HepG2 (cell line): ENCODE measurements around the gene SUPT6H. TPM values are rescaled to one million over a fixed set of nuclear protein-coding genes. Genes with fewer than 3 reads are reported as not detected.

Experiments used
- AKAP8 ChIP-seq: sonication (generic); formaldehyde crosslinking; IDR thresholded peaks from 2 replicates; pipeline ENCODE4 v1.5.1; 2020; ENCODE audit warnings: mild to moderate bottlenecking, missing genetic modification reagents
- ATF7-NPFF ChIP-seq: sonication (generic); formaldehyde crosslinking; IDR thresholded peaks from 2 replicates; pipeline ENCODE4 v1.8.1; 2023; ENCODE audit warnings: mild to moderate bottlenecking, low read depth, missing genetic modification reagents, moderate library complexity
- CBFB ChIP-seq: sonication (generic); formaldehyde crosslinking; IDR thresholded peaks from 2 replicates; pipeline ENCODE4 v1.4.0; 2020; ENCODE audit warnings: missing genetic modification reagents
- HOXA7 ChIP-seq: sonication (generic); formaldehyde crosslinking; IDR thresholded peaks from 2 replicates; pipeline ENCODE4 v1.8.1; 2022; ENCODE audit warnings: mild to moderate bottlenecking, missing genetic modification reagents, moderate library complexity
- KLF6 ChIP-seq: IDR thresholded peaks from 2 replicates; pipeline ENCODE4 v1.8.0; 2016; ENCODE audit warnings: missing biosample characterization, missing genetic modification reagents
- MLXIP ChIP-seq: sonication (generic); formaldehyde crosslinking; IDR thresholded peaks from 2 replicates; pipeline ENCODE4 v1.9.0; 2021; ENCODE audit warnings: missing genetic modification reagents, borderline replicate concordance
- NCOR1 ChIP-seq: fragments of 200-600 bp; sonication (generic); IDR thresholded peaks from 2 replicates; pipeline ENCODE4 v1.7.0; 2017; ENCODE audit warnings: antibody characterized with exemption, low read length, borderline replicate concordance
- PITX1 ChIP-seq: sonication (generic); formaldehyde crosslinking; IDR thresholded peaks from 2 replicates; pipeline ENCODE4 v1.5.1; 2020; ENCODE audit warnings: mild to moderate bottlenecking, missing genetic modification reagents
- REST ChIP-seq, 2 experiments: IDR thresholded peaks; 2 replicates each; pipeline ENCODE4 v1.6.1; 2011 to 2012; ENCODE audit warnings: low read length in 2 of 2, borderline replicate concordance in 1 of 2, low read depth in 1 of 2, mild to moderate bottlenecking in 1 of 2, moderate library complexity in 1 of 2
- SP4 ChIP-seq: sonication (generic); formaldehyde crosslinking; IDR thresholded peaks from 2 replicates; pipeline ENCODE4 v1.8.1; 2023; ENCODE audit warnings: mild to moderate bottlenecking, missing genetic modification reagents
- TARDBP ChIP-seq: sonication (generic); formaldehyde crosslinking; IDR thresholded peaks from 2 replicates; pipeline ENCODE4 v1.8.0; 2022; ENCODE audit warnings: mild to moderate bottlenecking, missing genetic modification reagents
- ZBTB2 ChIP-seq: sonication (generic); formaldehyde crosslinking; IDR thresholded peaks from 2 replicates; pipeline ENCODE4 v1.8.0; 2022; ENCODE audit warnings: low read depth, missing genetic modification reagents
- ZEB1 ChIP-seq: IDR thresholded peaks from 2 replicates; pipeline ENCODE4 v1.6.1; 2012; ENCODE audit warnings: mild to moderate bottlenecking, low read depth, inconsistent platforms; ENCODE audit not compliant: insufficient replicate concordance
- ZNF121 ChIP-seq: sonication (generic); formaldehyde crosslinking; IDR thresholded peaks from 2 replicates; pipeline ENCODE4 v1.5.0; 2020; ENCODE audit warnings: mild to moderate bottlenecking, missing genetic modification reagents
- ZNF205 ChIP-seq: IDR thresholded peaks from 2 replicates; pipeline ENCODE4 v1.6.1; 2018; ENCODE audit warnings: missing biosample characterization, missing genetic modification reagents
- ZNF883 ChIP-seq: sonication (generic); formaldehyde crosslinking; IDR thresholded peaks from 2 replicates; pipeline ENCODE4 v1.5.1; 2020; ENCODE audit warnings: mild to moderate bottlenecking, missing genetic modification reagents; ENCODE audit errors: not compliant biosample characterization
- polyA plus RNA-seq, 8 experiments: library from polyadenylated mRNA; depleted of rRNA in 3 of 8; stranded (reverse) in 7 of 8; unstranded in 1 of 8; fragments of >200 nt; fragmentation: Illumina TruSeq in 4 of 8; extraction: Trizol in 4 of 8; gene quantifications; 2 replicates each; pipeline versions ENCODE4 v1.2.1 to v1.2.3, GENCODE V29; 2011 to 2016; ENCODE audit warnings: low read depth in 4 of 8, missing spikeins in 1 of 8, mixed read lengths in 1 of 8; ENCODE audit not compliant: insufficient read depth in 1 of 8
- total RNA-seq, 5 experiments: library from RNA; depleted of rRNA; stranded (reverse); fragments of >200 nt; fragmentation: Illumina TruSeq; extraction: Trizol; gene quantifications; 2 replicates each; pipeline ENCODE4 v1.2.3, GENCODE V29; 2016; ENCODE audit warnings: low read depth in 1 of 5

Gene SUPT6H
- total and polyA plus RNA-seq, 2 of the 13 experiments (the other 11 are each of a cell fraction or from before 2014, with no cell fraction given) = 32.7 to 39.9 TPM

- TF ChIP-seq KLF6 (CRISPR knock-in tag) = peak; percentile 62; the same call in 1 of the 2 replicates
- peak in 1 of 2 experiments; percentile 43; a peak in 1 of 4 replicates for TF ChIP-seq REST (IDR thresholded peaks at IDR 0.05; ENCODE audit: borderline replicate concordance in 1 of 2, low read depth in 1 of 2, low read length in 2 of 2)
- no peak for TF ChIP-seq ATF7-NPFF
- peak; percentile 89 for TF ChIP-seq ZBTB2 (CRISPR knock-in tag)
- no peak for TF ChIP-seq PITX1 (CRISPR knock-in tag)
- no peak for TF ChIP-seq HOXA7 (CRISPR knock-in tag)
- TF ChIP-seq SP4 (CRISPR knock-in tag) = peak; percentile 74
- no peak; the same call in 1 of the 2 replicates for TF ChIP-seq NCOR1
- TF ChIP-seq ZNF121 (CRISPR knock-in tag) = peak; percentile 43; the same call in 1 of the 2 replicates
- TF ChIP-seq ZNF205 (CRISPR knock-in tag) = peak; percentile 69; the same call in 1 of the 2 replicates
- TF ChIP-seq TARDBP (CRISPR knock-in tag) = 0 out of 2 replicates have a peak, but pooled peaks have one; percentile 42
- no peak for TF ChIP-seq CBFB (CRISPR knock-in tag)
- TF ChIP-seq ZEB1 = peak; percentile 11
- TF ChIP-seq MLXIP = no peak
- TF ChIP-seq AKAP8 (CRISPR knock-in tag) = 0 out of 2 replicates have a peak, but pooled peaks have one; percentile 20
- TF ChIP-seq ZNF883 (CRISPR knock-in tag) = peak; percentile 85
These were observed at the start of gene SUPT6H, which contains the start of gene SDF2 (continued) for GRCh38 chr17:28661635-28662526.
